Testis (tissue), 3 donors: ENCODE measurements around the gene ZNF583. TPM values are rescaled to one million over a fixed set of nuclear protein-coding genes. Genes with fewer than 3 reads are reported as not detected.

Source experiments
- DNase-seq: peaks from one replicate; pipeline ENCODE4 v3.0.0-alpha.2; 2019
- H3K27ac ChIP-seq, 2 donors: fragments of 200-600 bp; sonication (generic); one replicate each; pipeline ENCODE4 v1.5.1; 2019
- H3K27me3 ChIP-seq: fragments of 200-600 bp; sonication (generic); one replicate; pipeline ENCODE4 v1.5.1; 2019
- H3K36me3 ChIP-seq: fragments of 200-600 bp; sonication (generic); one replicate; pipeline ENCODE4 v1.5.1; 2017; ENCODE audit warnings: low read depth; ENCODE audit errors: missing control alignments
- H3K4me1 ChIP-seq: fragments of 200-600 bp; sonication (generic); one replicate; pipeline ENCODE4 v1.5.1; 2019
- H3K4me3 ChIP-seq, 2 donors: fragments of 200-600 bp; sonication (generic); one replicate each; pipeline ENCODE4 v1.5.1; 2017 to 2019
- H3K9me3 ChIP-seq: fragments of 200-600 bp; sonication (generic); one replicate; pipeline ENCODE4 v1.5.1; 2017
- CTCF ChIP-seq, 3 experiments: fragments of 450-650 bp in 2 of 3; fragments of 200-600 bp in 1 of 3; sonication (generic) in 1 of 3; IDR thresholded peaks; one replicate each; pipeline ENCODE4 v1.5.1; 2016 to 2019; ENCODE audit warnings: antibody characterized with exemption in 3 of 3, mild to moderate bottlenecking in 2 of 3, moderate library complexity in 1 of 3
- POLR2A ChIP-seq: fragments of 450-650 bp; IDR thresholded peaks from one replicate; pipeline ENCODE4 v1.6.1; 2017; ENCODE audit warnings: antibody characterized with exemption, mild to moderate bottlenecking, moderate library complexity
- WGBS, 2 donors: methylation state at CpG; one replicate each; pipeline ENCODE4 v1.1.5; 2018; 5-methylcytosine and 5-hydroxymethylcytosine counted together
- intact Hi-C: fragments of 100-400 bp; cut with DNase I; formaldehyde crosslinking; loops from one replicate; pipeline ENCODE4 v1.15.1; 2023; ENCODE audit warnings: low total_unique reads
- polyA plus RNA-seq: library from polyadenylated mRNA; stranded (reverse); fragments of 350-450 nt; fragmentation: Illumina TruSeq; extraction: RNeasy Lipid Tissue Mini Kit (QIAGEN cat#74804); gene quantifications from one replicate; pipeline ENCODE4 v1.2.3, GENCODE V29; 2014; ENCODE audit warnings: low read depth, low replicate concordance; ENCODE audit not compliant: insufficient read depth
- total RNA-seq, 2 donors: library from RNA; depleted of rRNA; stranded (reverse); fragments of >200 nt; gene quantifications; one replicate each; pipeline ENCODE4 v1.2.3, GENCODE V29; 2016

The ZNF583 gene
- total and polyA plus RNA-seq, 3 donors from 2014 or later, result 8.6 to 16.2 (median 13.2) TPM

DNA sequence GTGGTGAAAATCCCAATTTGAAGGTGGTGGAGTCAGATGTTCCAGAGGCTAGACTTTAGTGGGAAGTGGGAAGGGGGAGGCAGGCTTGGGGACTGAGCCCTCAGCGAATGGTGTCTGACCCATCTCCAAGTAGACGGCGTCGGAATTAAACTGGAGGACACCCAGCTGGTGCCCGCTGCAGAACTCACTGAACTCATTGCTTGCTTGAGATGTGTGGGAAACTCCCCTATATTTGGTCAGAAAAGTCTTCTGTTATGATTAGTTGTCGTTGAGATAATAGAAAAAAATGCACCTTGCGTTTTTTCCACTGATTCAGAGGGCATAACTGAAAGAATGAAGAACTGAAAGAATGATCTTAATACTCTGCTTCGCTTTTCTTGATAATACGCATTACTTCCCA, 871 bp upstream of the ZNF583 start:
- WGBS, 2 donors, result 5 to 18% methylated on average over 4 to 9 of the region's 9 CpGs
- TF ChIP-seq CTCF (IDR thresholded peaks at IDR 0.05) (no peak), POLR2A (no peak)
- Histone ChIP-seq H3K27me3 (no peaks in the 10 kb centered on the region), H3K9me3 (no peaks in the 10 kb centered on the region), H3K27ac (peak overlapping the region; percentile 98 to 99), H3K4me1 (peaks cover 13% of the 10 kb centered on the region), H3K4me3 (peak overlapping the region; percentile 89 to 90), H3K36me3 (peaks cover 1% of the 10 kb centered on the region)
- no peak for DNase-seq
- intact Hi-C loops, result no loop called here

GRCh38 chr19:56404705-56405056, 549 bp downstream of the ZNF583 start:
- H3K4me3 ChIP-seq, result peak overlapping the region; percentile 89 to 90
- H3K4me1 ChIP-seq, result peaks cover 13% of the 10 kb centered on the region
- 47 to 54% methylated on average over 9 of the region's 9 CpGs for WGBS, 2 donors
- H3K36me3 ChIP-seq, result peaks cover 4% of the 10 kb centered on the region
- no peaks in the 10 kb centered on the region for H3K9me3 ChIP-seq
- H3K27me3 ChIP-seq, result no peaks in the 10 kb centered on the region
- H3K27ac ChIP-seq, result peak overlapping the region in 1 of 2 donors; percentile 98
- TF ChIP-seq CTCF (IDR thresholded peaks at IDR 0.05) (no peak), POLR2A (no peak)
- no peak for DNase-seq
- intact Hi-C loops, result no loop called here

DNA sequence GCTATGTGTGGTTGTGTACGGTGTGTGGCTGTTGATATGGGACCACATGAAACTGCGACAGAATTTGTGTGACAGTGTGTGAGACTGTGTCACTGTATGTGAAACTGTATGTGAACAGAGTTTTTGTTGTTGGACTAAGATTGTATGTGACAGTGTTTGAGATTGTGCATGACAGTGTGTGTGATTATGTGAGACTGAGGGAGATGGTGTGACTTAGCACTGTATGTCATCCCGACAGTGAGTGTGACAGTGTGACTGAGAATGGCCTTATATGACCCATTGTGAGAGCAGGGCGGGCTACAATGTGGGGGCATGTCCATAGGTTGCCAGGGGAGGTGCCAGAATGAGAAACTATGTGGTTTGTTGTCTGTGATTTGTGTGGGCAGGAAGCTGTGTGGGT, 930 bp downstream of the ZNF583 start:
- Histone ChIP-seq H3K27ac (no peak overlapping the region), H3K4me1 (peaks cover 13% of the 10 kb centered on the region), H3K27me3 (no peaks in the 10 kb centered on the region), H3K9me3 (no peaks in the 10 kb centered on the region), H3K4me3 (no peak overlapping the region), H3K36me3 (peaks cover 4% of the 10 kb centered on the region)
- TF ChIP-seq CTCF (IDR thresholded peaks at IDR 0.05) (no peak), POLR2A (no peak)
- intact Hi-C loops, result no loop called here
- DNase-seq, result no peak
- 76% methylated on average over 4 of the region's 4 CpGs for WGBS, 2 donors

DNA sequence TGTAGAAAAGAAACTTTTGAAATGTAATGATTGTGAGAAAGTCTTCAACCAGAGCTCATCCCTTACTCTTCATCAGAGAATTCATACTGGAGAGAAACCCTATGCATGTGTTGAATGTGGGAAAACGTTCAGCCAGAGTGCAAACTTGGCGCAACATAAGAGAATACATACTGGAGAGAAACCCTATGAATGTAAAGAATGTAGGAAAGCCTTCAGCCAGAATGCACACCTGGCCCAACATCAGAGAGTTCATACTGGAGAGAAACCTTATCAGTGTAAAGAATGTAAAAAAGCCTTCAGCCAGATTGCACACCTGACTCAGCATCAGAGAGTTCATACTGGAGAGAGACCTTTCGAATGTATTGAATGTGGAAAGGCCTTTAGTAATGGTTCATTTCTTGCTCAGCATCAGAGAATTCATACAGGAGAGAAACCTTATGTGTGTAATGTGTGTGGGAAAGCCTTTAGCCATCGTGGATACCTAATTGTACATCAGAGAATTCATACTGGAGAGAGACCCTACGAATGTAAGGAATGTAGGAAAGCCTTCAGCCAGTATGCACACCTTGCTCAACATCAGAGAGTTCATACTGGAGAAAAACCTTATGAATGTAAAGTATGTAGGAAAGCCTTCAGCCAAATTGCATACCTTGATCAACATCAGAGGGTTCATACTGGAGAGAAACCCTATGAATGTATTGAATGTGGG, 19.3 kb downstream of the ZNF583 start:
- intact Hi-C loops, result no loop called here
- H3K4me1 ChIP-seq, result no peaks in the 10 kb centered on the region
- H3K4me3 ChIP-seq, result no peak overlapping the region

More for the DNA sequence above, 19.3 kb downstream of the ZNF583 start:
- WGBS, 2 donors, result 94% methylated on average over 5 of the region's 5 CpGs
- no peaks in the 10 kb centered on the region for H3K27me3 ChIP-seq
- H3K27ac ChIP-seq, result no peak overlapping the region
- H3K9me3 ChIP-seq, result peaks cover 10% of the 10 kb centered on the region
- TF ChIP-seq POLR2A (no peak), CTCF (IDR thresholded peaks at IDR 0.05) (no peak)
- peaks cover 7% of the 10 kb centered on the region for H3K36me3 ChIP-seq
- no peak for DNase-seq
